HG03342 (cell line): ENCODE results near the gene HEATR1.
"Not testable (repeated sequence)": the region's sequence is repeated elsewhere in the genome, so short reads cannot be mapped to it uniquely, and the experiment has no call there.

ENCODE experiments used
- ATAC-seq: cut with Tn5 transposase; IDR thresholded peaks from one replicate; pipeline ENCODE4 v1.9.1; 2021; ENCODE audit warnings: mild to moderate bottlenecking, moderate library complexity; ENCODE audit not compliant: unreplicated experiment

The HEATR1 gene

DNA sequence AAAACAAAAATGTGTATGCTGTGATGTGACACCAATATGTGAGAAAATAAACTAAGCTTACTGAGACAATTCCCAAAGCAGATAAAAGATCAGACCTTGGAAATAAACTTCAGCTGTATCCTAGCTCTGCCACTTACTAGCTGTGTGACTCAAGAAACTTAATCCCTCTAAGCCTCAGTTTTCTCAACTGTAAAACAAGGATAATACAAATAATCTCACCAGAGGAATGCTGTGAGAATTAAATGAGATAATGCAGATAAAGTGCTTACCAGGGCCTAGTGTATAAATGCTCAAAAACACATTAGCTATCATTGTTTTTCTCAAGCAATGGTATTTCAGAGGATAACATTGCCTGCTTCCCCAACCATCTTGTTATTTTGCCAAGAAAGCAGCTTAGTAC lies 2.1 kb downstream of the HEATR1 start:
- ATAC-seq: no peak

DNA sequence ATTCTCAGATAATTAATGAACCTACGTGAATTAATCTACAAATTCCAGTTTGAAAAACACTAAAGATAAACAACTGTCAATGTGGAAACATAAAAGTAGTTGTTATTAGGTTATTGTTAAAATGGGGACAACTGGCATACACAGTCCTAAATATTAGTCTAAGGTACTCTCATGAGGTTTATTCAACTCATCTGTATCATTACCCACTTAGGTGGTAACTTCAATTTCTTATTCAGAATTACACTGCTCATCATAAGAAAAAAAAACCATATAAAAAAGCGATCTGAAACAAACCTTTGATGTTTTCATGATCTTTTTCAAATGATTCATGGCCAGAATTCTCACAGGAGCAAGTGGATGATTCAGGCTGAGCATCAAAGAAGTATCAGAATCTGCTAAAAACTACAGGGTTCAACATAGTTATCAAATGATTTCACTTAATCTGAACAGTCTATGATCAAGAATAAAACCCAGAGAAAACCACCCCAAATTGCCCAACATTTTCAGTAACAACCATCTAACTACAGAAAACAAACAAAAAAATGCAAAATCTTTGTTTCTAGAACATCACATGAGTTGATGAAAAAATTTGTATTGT lies 13.7 kb downstream of the HEATR1 start:
- ATAC-seq: no peak

DNA sequence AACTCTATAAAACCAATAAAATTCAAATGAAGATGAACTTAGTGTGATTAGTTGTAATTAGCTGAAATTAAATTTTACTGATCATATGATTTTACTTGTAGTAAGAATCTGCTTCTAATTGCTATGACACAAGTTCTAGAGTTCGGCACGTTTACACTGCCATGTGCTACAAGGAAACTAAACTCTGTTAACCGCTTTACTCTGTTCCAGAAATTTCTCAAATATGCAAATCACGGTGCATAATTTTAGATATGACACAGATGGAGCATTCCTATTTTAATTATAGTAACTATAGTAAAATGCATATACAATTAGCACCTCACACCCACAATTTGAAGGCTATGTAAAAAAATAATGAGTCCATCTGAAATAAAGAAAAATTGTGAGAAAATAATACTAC lies 14.8 kb downstream of the HEATR1 start:
- ATAC-seq: no peak

DNA sequence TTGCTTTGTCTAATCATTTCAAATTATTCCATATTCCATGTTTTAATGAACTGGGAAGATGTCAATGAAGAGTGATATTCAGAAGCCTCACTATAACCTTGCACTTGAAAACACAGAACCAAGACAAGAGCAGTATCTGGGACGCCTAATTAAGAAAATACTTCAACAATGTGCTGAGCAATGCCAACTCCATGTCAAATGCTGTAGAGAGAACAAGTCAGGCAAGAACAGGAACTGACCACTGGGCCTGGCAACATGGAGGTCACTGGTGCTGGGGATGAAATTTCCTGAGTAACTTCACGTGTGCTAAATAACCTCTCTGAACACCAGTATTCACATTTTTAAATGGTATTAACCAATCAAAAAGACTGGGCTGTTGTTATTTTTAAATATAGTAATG lies 22.8 kb downstream of the HEATR1 start:
- ATAC-seq: no peak

DNA sequence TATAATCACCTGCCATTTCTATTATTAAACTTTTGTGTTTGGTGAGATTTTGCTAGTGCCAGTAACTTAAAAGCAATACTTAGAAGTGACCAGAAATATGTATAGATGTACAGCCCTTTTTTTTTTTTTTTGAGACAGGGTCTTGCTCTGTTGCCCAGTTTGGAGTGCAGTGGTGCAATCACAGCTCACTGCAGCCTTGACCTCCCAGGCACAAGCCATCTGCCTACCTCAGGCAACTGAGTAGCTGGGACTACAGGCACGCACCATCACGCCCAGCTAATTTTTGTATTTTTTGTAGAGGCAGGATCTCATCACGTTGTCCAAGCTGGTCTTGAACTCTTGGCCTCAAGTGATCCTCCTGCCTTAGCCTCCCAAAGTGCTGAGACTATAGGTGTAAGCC lies 23.9 kb downstream of the HEATR1 start:
- not testable (repeated sequence) for ATAC-seq

DNA sequence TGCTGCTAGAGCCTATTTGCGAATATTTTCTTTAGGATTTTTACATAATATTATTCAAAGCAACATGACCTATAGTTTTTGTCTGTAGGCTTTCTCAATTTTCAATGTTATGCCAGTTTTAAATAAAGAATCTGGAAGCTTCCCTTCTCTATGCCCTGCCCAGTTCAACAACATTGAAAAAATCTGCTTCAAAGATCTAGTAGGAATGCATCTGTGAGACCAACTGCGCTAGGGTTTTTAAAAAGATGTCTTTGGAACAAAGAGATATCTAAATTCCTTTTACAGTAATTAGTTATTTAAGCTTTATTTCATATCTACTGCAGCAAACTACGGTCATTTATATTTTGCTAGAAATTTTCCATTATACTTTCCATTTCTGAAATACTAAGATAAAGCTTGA lies 25.7 kb downstream of the HEATR1 start:
- no peak for ATAC-seq

DNA sequence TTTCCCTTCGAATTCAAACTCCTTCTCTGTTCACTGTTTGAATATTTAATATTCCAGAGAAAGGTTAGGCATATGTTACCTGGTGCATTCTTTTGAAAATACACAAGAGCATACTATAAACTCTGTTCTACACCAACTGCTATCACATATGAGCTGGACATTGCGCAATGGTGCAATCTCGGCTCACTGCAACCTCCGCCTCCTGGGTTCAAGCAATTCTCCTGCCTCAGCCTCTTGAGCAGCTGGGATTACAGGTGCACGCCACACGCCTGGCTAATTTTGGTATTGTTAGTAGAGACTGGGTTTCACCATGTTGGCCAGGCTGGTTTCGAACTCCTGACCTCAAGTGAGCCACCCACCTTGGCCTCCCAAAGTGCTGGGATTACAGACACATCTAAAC lies 27.3 kb downstream of the HEATR1 start:
- ATAC-seq: not testable (repeated sequence)

DNA sequence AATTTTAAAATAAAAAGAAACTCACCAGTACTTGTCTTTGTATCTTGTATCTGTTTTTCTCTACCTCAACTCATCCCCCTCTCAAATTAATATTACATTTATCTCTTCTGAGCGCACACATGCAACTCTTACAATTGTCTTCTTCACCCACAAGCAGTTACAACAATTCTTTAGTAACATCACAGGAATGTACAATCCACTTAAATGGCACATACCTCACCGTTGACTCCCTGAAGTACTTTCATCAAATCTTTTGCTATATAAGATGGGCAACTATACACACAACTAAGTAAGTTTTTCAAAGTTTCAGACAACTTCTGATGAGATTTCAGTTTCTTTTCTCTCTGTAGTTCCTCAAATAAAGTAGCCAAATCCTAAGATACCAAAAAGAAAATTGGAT lies 28.3 kb downstream of the HEATR1 start:
- no peak for ATAC-seq

DNA sequence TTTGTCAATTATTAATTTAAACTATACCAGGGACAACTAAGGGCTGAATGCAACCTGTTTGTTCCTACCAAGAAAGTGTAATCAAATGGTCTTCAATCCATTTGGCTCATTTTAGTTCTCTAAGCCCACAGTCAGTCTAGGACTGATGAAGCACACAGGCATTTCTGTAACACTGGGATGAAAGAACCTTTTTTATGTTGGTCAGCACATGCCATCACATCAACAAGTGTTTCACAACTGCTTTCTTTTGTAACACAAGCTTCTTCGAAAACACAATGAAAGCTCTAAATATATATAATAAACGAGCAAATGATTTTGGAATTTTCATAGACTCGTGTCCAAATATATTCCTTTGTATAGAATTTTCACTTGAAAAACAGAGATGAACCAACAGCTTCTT lies 28.8 kb downstream of the HEATR1 start:
- no peak for ATAC-seq

DNA sequence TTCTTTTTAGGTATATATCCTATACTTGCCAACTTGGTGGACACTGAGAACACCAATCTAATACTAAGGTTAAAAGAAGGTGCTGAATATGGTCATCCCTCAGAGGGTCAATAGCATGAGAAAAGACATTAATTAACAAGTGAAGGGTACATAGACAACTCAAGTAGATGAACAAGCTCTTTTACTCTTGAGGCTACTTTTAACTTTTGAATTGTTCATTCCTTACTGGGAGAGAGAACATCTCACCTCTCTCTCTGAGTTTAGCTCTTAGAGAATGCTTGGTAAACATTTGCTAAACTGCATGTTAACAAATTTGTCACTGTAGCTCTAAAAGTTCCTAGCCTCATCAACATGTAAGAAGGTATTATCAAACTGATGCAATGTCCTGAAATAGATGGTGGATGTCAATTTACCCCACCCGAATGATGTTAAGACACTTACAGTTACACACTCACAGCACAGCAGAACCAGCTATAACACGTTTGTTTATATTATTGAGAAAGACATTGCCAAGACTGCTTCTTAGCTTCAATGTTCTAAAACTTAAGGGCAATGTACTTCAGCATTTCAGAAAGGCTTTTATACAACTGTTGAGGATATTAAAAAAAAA lies 35.9 kb downstream of the HEATR1 start:
- no peak for ATAC-seq

DNA sequence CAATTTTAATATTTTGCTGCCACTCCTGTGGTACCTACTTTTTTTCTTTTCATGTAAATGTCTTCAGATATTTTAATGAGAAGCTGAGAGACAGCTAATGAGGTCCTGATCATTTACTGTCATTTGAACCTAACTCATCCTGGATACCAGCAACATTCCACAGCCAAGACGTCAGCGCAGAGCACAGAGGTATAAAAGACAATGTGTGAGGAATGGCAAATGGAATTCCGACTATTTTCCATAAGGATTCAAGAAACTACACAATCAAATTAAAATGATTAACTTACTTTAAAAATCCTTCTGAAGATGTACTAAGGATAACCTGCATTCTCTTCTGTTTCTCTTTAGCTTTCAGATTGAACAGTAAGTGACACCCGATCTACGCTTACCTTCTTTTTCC lies 38.8 kb downstream of the HEATR1 start:
- no peak for ATAC-seq

DNA sequence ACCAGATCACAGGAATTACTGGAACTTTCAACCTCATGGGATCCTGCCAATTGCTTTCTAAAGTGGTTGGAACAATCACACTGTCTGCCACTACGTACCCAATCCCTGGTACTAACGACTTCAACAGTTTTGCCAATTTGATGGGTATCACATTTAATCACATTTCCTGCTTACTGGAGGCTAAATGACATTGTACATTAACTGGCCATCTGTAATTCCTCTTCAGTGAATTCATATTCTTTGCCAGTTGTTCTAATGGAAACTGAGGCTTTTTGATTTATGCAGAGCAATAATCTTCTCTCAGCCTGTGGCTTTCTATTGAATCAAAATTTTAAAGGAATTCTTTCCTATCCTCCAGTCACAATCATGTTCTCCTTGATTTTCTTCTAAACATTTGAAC lies 42.3 kb downstream of the HEATR1 start:
- no peak for ATAC-seq

DNA sequence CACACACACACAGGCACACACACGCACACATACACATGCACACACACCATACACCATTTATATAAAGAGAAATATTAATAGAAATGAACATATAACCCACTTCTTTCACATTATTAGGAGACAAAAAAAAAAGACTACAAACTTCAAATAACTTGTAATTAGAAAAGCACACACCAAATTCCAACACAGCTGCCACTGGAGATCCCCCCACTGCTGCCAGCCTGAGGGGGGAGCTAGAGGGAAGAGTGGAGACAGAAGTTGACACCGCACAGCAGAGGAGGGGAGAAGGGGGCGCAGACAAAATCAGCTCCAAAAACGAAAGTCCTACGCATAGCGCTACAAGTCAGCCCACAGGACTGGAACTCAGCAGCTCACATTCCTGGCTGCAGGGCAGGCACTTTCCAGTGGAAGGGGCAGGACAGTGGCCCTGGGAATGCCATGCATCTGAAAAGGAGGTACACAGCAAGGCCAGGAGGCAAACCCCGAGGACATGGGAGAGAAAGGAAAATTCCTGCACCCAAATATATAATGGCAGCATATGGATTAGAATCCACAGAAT lies 44.0 kb downstream of the HEATR1 start:
- no peak for ATAC-seq

DNA sequence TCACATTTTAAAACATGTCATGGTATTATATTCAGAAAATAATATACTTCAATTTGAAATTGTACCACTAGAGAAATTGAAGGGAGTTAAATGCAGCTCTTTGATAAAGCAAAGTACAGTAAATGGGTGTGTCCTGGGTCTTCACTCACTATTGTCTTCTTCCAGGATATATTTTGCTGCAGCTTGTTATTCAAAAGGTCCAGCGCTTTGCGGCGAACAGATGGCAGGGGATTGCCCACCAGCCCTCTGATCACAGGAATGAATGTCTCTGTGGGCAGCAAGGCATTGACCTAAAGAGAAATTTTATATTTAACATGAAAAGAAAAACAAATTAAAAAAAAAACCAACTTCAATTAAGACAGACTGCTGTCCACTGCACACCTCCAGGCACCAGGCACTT lies 45.5 kb downstream of the HEATR1 start:
- no peak for ATAC-seq

DNA sequence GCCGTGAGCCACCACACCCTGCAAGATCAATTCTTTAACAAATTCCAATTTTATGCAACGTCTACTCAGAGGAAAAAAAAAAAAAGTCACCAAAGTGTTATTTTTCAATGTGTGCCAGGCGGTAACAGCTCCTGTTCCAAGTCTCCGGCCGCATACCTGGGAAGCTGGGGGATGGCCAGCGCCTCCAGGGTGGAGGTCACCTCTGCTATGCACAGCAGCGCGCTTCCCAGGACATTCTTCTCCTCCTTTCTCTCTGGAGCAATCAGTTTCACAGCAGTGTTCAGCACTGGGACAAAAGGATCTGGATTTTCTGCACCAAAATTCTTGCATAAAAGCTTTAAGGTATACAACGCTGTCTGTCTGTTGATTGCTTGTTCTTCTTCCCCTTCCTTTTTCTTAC lies 46.2 kb downstream of the HEATR1 start:
- ATAC-seq: no peak

DNA sequence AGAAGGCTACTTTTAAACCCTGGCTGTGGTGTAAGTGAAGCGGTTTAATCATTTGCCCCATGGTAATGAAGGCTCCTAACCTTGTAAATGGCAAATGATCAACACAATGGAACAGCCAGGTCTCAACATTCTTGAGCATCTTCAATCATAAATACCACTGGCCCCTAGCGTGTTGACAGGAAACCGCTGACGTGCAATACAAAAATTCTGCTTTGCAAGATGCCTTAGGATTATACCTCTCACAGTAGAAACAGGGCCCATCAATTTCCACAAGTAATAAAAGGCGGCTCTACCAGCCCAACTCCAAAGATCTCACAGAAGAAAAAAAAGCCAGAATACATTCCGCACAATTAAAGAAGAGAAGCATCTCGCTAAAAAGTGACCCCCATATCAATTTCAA lies 47.7 kb downstream of the HEATR1 start:
- no peak for ATAC-seq

DNA sequence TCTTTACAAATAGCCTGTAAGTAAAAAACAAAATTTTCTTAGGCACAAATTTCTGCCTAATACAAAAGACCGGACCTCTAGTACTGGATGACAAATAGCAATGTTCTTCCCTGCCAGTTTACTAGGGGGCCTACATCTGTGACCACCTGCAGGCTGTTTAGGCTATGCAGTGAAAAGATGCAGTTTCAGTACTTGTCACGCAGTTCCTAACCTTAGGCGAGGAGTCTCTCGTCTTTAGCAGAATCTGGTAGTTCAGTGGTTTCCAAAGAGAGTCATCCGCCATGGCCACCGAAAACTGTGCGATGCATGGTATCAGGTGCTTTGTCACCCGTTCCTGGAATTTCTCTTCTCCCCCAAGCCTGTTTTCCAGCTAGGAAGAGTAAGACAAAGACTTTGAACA lies 50.9 kb downstream of the HEATR1 start:
- no peak for ATAC-seq

DNA sequence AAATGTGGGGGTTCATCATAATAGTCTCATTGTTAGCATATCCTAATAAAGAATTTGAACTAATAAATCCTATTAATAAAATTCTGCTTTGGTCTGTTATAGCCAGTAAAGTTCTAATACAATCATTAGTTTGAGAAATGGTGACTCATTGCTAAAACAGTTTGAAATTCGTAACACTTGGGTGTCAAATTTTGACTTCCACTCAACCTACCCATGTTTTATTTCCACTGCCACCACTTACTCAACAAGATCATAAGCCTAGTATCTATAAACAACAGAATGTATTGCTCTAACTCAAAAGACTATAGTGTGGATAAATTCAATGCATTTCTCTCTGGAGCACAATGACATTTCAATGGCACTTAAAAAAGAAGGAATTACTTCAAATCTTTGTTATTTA lies 51.4 kb downstream of the HEATR1 start:
- ATAC-seq: no peak

DNA sequence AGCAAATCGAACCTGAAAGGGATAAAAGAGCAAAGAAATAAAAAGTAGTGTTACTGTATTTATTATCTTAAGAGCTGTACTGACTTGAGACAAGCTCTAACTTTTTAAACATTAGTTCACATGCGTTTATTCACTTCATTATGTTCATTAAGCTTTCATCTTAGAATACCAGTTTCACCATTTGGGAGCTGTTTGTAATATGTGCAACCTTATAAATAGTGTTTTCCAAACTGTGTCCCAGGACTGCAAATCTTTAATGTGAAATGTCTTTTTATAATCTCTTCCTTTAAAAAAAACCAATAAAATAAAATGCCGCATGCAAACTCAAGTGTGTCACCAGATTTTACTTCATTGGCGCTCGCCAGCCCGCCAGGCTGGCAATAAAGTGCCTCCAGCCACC lies 52.2 kb downstream of the HEATR1 start:
- no peak for ATAC-seq

DNA sequence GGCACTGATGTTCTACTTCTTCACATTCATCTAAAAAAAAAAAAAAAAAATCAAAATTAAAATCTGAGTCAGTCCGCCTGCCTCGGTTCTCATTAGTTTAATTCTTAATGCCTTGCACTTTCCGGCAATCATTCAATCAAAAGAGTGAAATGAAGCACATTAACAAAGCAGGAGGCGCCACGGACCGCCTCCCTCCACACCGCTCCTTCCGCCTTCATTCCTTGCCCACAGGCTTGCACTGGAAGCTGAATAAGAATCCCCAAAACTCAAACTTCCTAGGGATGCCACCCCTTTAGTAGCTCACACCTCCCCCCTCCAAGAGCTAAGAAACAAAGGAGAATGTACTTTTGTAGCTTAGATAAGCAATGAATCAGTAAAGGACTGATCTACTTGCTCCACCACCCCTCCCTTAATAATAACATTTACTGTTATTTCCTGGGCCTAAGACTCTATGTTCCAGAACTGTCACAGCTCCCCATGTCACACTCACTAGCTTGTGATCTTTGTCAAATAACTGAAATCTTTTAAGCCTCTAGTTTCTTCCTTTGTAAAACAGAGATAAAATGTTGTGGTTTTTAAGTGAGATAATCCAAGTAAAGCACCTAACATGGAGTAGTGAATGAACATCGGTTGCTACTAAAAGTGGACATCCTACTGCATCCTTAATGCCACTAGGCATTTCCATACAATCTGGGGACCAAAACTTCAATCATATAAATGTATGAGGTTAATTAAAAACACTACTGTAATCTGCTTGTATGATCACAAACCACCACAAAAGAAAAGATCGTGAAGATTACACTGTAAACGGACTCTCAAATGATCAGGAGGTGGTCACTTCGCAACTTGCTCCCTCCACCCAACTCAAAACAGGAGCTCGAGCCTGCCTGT lies 53.1 kb downstream of the HEATR1 start:
- no peak for ATAC-seq

DNA sequence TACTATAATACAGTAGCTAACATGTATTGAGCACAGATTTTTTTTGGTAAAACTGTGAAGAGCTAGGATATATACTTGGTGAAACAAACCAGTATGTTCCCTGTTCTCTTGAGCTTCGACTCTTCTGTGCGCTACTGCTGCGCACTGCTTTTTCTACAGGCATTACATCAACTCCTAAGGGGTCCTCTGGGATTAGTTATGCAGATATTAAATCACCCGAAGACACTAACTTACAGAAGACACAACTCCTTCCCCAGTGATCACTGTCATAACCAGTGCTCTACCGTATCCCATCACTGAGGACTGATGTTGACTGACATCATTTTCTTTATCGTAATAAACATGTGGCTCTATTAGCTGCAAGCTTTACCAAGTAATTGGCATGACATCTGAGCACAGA lies 55.9 kb downstream of the HEATR1 start:
- no peak for ATAC-seq

DNA sequence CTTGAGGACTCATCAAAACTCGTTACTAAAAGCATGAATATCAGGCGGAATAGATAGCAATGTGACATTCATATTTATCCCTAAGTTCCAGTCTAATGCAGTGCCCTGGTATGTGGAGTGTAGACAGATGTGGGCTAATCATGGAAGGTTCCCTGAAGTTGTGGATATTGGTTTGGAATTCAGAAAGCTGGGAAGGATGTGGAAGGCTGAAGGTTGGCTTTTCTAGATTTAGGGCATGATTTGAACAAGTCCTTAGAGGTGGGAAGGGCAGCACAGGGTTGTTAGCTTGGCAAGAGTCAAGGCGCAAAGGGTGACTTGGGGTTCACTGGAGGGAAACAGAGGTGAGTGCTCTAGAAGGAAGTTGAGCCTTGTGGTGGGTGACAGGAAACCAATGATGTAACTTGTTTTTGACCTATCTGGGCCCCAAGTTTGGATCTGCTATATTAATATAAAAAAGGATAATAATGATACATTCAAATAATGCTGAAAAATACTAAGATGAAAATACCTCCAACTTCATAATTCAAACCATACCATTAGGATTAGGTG lies 58.6 kb downstream of the HEATR1 start:
- no peak for ATAC-seq
